Keratinocyte (primary cell): ENCODE data around the gene SPOPL. TPM values are rescaled to one million over a fixed set of nuclear protein-coding genes. Genes with fewer than 3 reads are reported as not detected.
"Not testable (repeated sequence)": the region's sequence is repeated elsewhere in the genome, so short reads cannot be mapped to it uniquely, and the experiment has no call there.

Source experiments
- DNase-seq: peaks from one replicate; pipeline ENCODE4 v3.0.0-alpha.2; 2011; ENCODE audit warnings: low read depth, missing footprints, low spot score
- FAIRE-seq: peaks from 2 replicates; lab custom pipeline; 2011; peaks lifted over from hg19 to GRCh38; lab: Jason Lieb, UNC
- H2AFZ ChIP-seq: 2 replicates; pipeline ENCODE4 v1.6.0; 2012; ENCODE audit warnings: low read length, control low read depth, inconsistent platforms; ENCODE audit not compliant: control insufficient read depth
- H3K27ac ChIP-seq: 2 replicates; pipeline ENCODE4 v1.5.1; 2011; ENCODE audit warnings: low read length; ENCODE audit not compliant: control insufficient read depth, insufficient read depth
- H3K27me3 ChIP-seq: 3 replicates; pipeline ENCODE4 v1.6.0; 2011; ENCODE audit warnings: low read length; ENCODE audit not compliant: control insufficient read depth, insufficient read depth; ENCODE audit errors: extremely low read depth
- H3K36me3 ChIP-seq, 2 experiments: 2 replicates in 1 of 2; 3 replicates in 1 of 2; pipeline ENCODE4 v1.5.1; 2011; ENCODE audit warnings: low read length in 2 of 2, mild to moderate bottlenecking in 1 of 2; ENCODE audit not compliant: control insufficient read depth in 2 of 2, insufficient read depth in 2 of 2; ENCODE audit errors: extremely low read depth in 1 of 2
- H3K4me1 ChIP-seq: 3 replicates; pipeline ENCODE4 v1.5.1; 2011; ENCODE audit warnings: low read length; ENCODE audit not compliant: control insufficient read depth, insufficient read depth; ENCODE audit errors: extremely low read depth
- H3K4me2 ChIP-seq: 3 replicates; pipeline ENCODE4 v1.6.0; 2011; ENCODE audit warnings: low read depth, low read length; ENCODE audit not compliant: control insufficient read depth, insufficient read depth; ENCODE audit errors: extremely low read depth
- H3K4me3 ChIP-seq, 3 experiments: fragments of 200-600 bp in 1 of 3; sonication (generic) in 1 of 3; 2 replicates in 2 of 3; 3 replicates in 1 of 3; pipeline ENCODE4 v1.5.1; 2011 to 2016; ENCODE audit warnings: low read length in 3 of 3, mild to moderate bottlenecking in 3 of 3, control low read depth in 2 of 3, inconsistent platforms in 1 of 3, low read depth in 1 of 3, mixed read lengths in 1 of 3, mixed run types in 1 of 3, moderate library complexity in 1 of 3; ENCODE audit not compliant: control insufficient read depth in 2 of 3, insufficient read depth in 2 of 3; ENCODE audit errors: extremely low read depth in 1 of 3
- H3K79me2 ChIP-seq: 2 replicates; pipeline ENCODE4 v1.6.0; 2012; ENCODE audit warnings: low read length; ENCODE audit not compliant: control insufficient read depth, insufficient read depth
- H3K9ac ChIP-seq: 3 replicates; pipeline ENCODE4 v1.6.0; 2011; ENCODE audit warnings: low read length; ENCODE audit not compliant: control insufficient read depth, insufficient read depth; ENCODE audit errors: extremely low read depth
- H3K9me1 ChIP-seq: 3 replicates; pipeline ENCODE4 v1.6.0; 2011; ENCODE audit warnings: low read length; ENCODE audit not compliant: control insufficient read depth, insufficient read depth; ENCODE audit errors: extremely low read depth
- H3K9me3 ChIP-seq: 2 replicates; pipeline ENCODE4 v1.5.1; 2012; ENCODE audit warnings: low read depth, low read length; ENCODE audit not compliant: control insufficient read depth
- H4K20me1 ChIP-seq: 3 replicates; pipeline ENCODE4 v1.6.0; 2011; ENCODE audit warnings: low read length; ENCODE audit not compliant: control insufficient read depth, insufficient read depth; ENCODE audit errors: extremely low read depth
- EZH2 ChIP-seq: IDR thresholded peaks from one replicate; pipeline ENCODE4 v1.6.1; 2012; ENCODE audit warnings: inconsistent platforms, mild to moderate bottlenecking, low read length, moderate library complexity
- dilution Hi-C: fragments of 300-500 bp; cut with MboI; formaldehyde crosslinking; loops from one replicate; pipeline ENCODE4 v1.7.0; 2020; ENCODE audit warnings: low sequenced_read_pairs; ENCODE audit not compliant: extremely low pct_ligation_motif_present
- polyA plus RNA-seq, 5 experiments: library from polyadenylated mRNA; depleted of rRNA in 3 of 5; stranded (reverse) in 3 of 5; stranded (forward) in 1 of 5; unstranded in 1 of 5; fragments of >200 nt; gene quantifications; 1 replicate in 1 of 5; 2 replicates in 3 of 5; 3 replicates in 1 of 5; pipeline versions ENCODE4 v1.2.1 to v1.2.3, GENCODE V29; 2011 to 2012; ENCODE audit warnings: missing spikeins in 2 of 5, low read depth in 1 of 5, low replicate concordance in 1 of 5
- TF ChIP-seq, protein P1 (sequence below), 3 experiments: IDR thresholded peaks in 1 of 3; conservative IDR thresholded peaks in 1 of 3; optimal IDR thresholded peaks in 1 of 3; 2 replicates in 2 of 3; 3 replicates in 1 of 3; pipeline versions ENCODE3 to v1.5.1; 2011; ENCODE audit warnings: low read length in 3 of 3, mild to moderate bottlenecking in 3 of 3, moderate library complexity in 2 of 3, control low read depth in 1 of 3, inconsistent platforms in 1 of 3; ENCODE audit not compliant: insufficient read depth in 2 of 3; ENCODE audit errors: extremely low read depth in 1 of 3

SPOPL gene
- polyA plus RNA-seq, 1 donor (not counting 4 experiments of a cell fraction or from before 2014, with no cell fraction given): 16.5 TPM

DNA sequence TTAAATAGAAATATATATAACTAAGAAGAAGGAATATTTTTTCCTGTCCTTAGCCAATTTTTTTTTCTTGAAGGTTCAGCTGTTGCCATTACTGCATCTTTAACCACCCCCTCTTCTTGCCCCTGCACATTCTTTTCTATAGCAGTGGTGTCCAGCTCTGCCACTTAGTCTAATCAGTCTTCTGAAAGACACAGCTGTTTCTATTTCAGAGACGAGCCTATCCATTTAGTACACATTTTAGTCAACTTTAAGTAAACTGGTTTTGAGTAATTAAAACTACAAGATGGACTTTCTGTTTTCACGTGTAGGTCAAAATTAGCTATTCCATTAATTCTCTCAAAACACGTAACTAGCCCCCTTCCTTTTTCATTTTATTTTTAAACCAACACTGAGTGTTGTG is 21.0 kb downstream of the SPOPL start:
- dilution Hi-C loops: no loop called here
- Histone ChIP-seq H3K27me3 (no peaks in the 10 kb centered on the region), H3K79me2 (peaks cover 74% of the 10 kb centered on the region), H3K36me3 (peaks cover 0 to 2% of the 10 kb centered on the region in 2 experiments), H3K4me2 (no peak overlapping the region), H3K27ac (no peak overlapping the region), H3K9me1 (no peaks in the 10 kb centered on the region), H2AFZ (no peak overlapping the region), H3K9ac (no peak overlapping the region), H3K4me3 (no peak overlapping the region), H3K9me3 (no peaks in the 10 kb centered on the region), H3K4me1 (no peaks in the 10 kb centered on the region), H4K20me1 (no peaks in the 10 kb centered on the region)
- TF ChIP-seq, protein P1, sequence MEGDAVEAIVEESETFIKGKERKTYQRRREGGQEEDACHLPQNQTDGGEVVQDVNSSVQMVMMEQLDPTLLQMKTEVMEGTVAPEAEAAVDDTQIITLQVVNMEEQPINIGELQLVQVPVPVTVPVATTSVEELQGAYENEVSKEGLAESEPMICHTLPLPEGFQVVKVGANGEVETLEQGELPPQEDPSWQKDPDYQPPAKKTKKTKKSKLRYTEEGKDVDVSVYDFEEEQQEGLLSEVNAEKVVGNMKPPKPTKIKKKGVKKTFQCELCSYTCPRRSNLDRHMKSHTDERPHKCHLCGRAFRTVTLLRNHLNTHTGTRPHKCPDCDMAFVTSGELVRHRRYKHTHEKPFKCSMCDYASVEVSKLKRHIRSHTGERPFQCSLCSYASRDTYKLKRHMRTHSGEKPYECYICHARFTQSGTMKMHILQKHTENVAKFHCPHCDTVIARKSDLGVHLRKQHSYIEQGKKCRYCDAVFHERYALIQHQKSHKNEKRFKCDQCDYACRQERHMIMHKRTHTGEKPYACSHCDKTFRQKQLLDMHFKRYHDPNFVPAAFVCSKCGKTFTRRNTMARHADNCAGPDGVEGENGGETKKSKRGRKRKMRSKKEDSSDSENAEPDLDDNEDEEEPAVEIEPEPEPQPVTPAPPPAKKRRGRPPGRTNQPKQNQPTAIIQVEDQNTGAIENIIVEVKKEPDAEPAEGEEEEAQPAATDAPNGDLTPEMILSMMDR (optimal IDR thresholded peaks at IDR 0.05 in 1 of 3, IDR thresholded peaks at IDR 0.05 in 1 of 3, conservative IDR thresholded peaks at IDR 0.05 in 1 of 3; ENCODE audit: extremely low read depth in 1 of 3, insufficient read depth in 2 of 3, low read length in 3 of 3): no peak
- no peak for TF ChIP-seq EZH2
- FAIRE-seq: no peak
- no peak for DNase-seq

DNA sequence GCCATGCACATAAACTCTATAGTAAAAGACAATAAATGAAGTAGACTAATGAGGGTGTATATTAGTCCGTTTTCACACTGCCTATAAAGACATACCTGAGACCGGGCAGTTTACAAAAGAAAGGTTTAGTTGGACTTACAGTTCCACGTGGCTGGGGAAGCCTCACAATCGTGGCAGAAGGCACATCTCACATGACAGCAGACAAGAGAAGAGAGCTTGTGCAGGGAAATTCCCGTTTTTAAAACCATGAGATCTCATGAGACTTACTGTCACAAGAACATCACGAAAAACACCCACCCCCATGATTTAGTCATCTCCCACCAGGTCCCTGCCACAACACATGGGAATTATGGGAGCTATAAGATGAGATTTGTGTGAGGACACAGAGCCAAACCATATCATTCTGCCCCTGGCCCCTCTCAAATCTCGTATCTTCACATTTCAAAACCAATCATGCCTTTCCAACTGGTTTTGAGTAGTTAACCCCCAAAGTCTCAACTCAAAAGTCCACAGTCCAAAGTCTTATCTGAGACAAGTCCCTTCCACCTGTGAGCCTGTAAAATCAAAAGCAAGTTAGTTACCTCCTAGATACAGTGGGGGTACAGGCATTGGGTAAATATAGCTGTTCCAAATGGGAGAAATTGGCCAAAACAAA is 21.6 kb downstream of the SPOPL start:
- H3K4me2 ChIP-seq, H3K9ac ChIP-seq, H3K27me3 ChIP-seq, dilution Hi-C loops, H3K9me3 ChIP-seq, DNase-seq, H3K27ac ChIP-seq, FAIRE-seq, H3K9me1 ChIP-seq, H3K4me3 ChIP-seq, H3K4me1 ChIP-seq, H3K36me3 ChIP-seq, H4K20me1 ChIP-seq, H2AFZ ChIP-seq: not testable (repeated sequence)
- H3K79me2 ChIP-seq: peaks cover 75% of the 10 kb centered on the region

DNA sequence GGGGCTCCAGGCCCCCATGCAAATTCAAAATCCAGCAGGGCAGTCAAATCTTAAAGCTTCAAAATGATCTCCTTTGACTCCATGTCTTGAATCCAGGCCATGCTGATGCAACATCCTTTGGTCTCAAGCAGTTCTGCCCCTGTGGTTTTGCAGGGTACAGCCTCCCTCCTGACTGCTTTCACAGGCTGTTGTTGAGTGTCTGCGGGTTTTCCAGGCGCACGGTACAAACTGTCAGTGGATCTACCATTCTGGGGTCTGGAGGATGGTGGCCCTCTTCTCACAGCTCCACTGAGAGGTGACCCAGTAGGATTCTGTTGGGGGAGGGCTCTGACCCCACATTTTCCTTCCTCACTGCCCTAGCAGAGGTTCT is 22.1 kb downstream of the SPOPL start:
- H3K9me1 ChIP-seq, H3K4me1 ChIP-seq, DNase-seq, FAIRE-seq, H3K4me2 ChIP-seq, H3K4me3 ChIP-seq, dilution Hi-C loops, H3K27ac ChIP-seq, H3K9me3 ChIP-seq, H3K27me3 ChIP-seq, H4K20me1 ChIP-seq, H3K9ac ChIP-seq, H3K36me3 ChIP-seq, H2AFZ ChIP-seq: not testable (repeated sequence)
- H3K79me2 ChIP-seq: peaks cover 75% of the 10 kb centered on the region

DNA sequence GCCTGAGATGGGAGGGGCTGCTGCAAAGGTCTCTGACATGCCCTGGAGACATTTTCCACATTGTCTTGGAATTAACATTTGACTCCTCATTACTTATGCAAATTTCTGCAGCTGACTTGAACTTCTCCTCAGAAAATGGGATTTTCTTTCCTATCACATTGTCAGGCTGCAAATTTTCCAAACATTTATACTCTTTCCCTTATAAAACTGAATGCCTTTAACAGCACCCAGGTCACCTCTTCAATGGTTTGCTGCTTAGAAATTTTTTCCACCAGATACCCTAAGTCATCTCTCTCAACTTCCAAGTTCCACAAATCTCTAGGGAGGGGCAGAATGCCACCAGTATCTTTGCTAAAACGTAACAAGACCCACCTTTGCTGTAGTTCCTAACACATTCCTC is 22.8 kb downstream of the SPOPL start:
- FAIRE-seq, dilution Hi-C loops, H3K4me2 ChIP-seq, H3K27ac ChIP-seq, DNase-seq, H2AFZ ChIP-seq, H3K9ac ChIP-seq, H3K4me1 ChIP-seq, H3K9me3 ChIP-seq, H3K4me3 ChIP-seq, H3K36me3 ChIP-seq, H3K9me1 ChIP-seq, H4K20me1 ChIP-seq, H3K27me3 ChIP-seq: not testable (repeated sequence)
- H3K79me2 ChIP-seq: peaks cover 75% of the 10 kb centered on the region
